Measurements from ENCODE around the gene ZFR2.

DNA sequence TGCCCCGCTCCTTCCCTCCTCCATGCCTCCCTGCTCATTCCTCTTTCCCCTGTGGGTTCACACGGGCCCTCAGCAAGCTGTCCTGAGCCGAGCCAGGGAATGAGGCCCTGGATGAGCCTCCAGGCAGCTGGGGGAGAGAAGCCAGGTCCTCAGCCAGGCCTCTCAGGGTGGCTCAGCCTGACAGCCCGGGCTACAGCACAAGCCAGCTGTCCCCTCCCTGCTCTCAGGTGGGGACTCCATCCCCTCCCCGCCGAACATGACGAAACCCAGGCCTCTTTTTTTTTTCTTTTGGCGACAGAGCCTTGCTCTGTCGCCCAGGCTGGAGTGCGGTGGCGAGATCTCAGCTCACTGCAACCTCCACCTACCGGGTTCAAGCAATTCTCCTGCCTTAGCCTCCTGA lies 42.7 kb downstream of the ZFR2 start:
- TF ChIP-seq POLR2A (IDR thresholded peaks at IDR 0.05; ENCODE audit: low read depth) = no peak
- TF ChIP-seq, protein P1, sequence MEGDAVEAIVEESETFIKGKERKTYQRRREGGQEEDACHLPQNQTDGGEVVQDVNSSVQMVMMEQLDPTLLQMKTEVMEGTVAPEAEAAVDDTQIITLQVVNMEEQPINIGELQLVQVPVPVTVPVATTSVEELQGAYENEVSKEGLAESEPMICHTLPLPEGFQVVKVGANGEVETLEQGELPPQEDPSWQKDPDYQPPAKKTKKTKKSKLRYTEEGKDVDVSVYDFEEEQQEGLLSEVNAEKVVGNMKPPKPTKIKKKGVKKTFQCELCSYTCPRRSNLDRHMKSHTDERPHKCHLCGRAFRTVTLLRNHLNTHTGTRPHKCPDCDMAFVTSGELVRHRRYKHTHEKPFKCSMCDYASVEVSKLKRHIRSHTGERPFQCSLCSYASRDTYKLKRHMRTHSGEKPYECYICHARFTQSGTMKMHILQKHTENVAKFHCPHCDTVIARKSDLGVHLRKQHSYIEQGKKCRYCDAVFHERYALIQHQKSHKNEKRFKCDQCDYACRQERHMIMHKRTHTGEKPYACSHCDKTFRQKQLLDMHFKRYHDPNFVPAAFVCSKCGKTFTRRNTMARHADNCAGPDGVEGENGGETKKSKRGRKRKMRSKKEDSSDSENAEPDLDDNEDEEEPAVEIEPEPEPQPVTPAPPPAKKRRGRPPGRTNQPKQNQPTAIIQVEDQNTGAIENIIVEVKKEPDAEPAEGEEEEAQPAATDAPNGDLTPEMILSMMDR (IDR thresholded peaks at IDR 0.05) = no peak
- no peak for TF ChIP-seq EP300 (IDR thresholded peaks at IDR 0.05)
